ENCODE data around the gene WDR1. TPM values are rescaled to one million over a fixed set of nuclear protein-coding genes. Genes with fewer than 3 reads are reported as not detected.

Gene WDR1
- total RNA-seq, 4 donors from 2014 or later: 353 to 530 (median 419) TPM

GRCh38 chr4:10035130-10035529 lies 81.5 kb downstream of the WDR1 start:
- Histone ChIP-seq H3K27me3 (no peaks in the 10 kb centered on the region), H3K4me1 (peaks cover 0 to 47% (median 23%) of the 10 kb centered on the region in 3 donors), H3K36me3 (peaks cover 0 to 6% of the 10 kb centered on the region in 2 donors), H3K27ac (no peak overlapping the region), H3K9me3 (no peaks in the 10 kb centered on the region), H3K4me3 (no peak overlapping the region)
- no peak for ATAC-seq
- WGBS, 2 donors (ENCODE audit: low coverage in 1 of 2): 90% methylated on average over 2 of the region's 6 CpGs; no CpG with 5 or more reads in 1 of the 2 donors
- TF ChIP-seq POLR2A (IDR thresholded peaks at IDR 0.05) (no peak), EP300 (IDR thresholded peaks at IDR 0.05) (no peak)
- TF ChIP-seq, protein P1, sequence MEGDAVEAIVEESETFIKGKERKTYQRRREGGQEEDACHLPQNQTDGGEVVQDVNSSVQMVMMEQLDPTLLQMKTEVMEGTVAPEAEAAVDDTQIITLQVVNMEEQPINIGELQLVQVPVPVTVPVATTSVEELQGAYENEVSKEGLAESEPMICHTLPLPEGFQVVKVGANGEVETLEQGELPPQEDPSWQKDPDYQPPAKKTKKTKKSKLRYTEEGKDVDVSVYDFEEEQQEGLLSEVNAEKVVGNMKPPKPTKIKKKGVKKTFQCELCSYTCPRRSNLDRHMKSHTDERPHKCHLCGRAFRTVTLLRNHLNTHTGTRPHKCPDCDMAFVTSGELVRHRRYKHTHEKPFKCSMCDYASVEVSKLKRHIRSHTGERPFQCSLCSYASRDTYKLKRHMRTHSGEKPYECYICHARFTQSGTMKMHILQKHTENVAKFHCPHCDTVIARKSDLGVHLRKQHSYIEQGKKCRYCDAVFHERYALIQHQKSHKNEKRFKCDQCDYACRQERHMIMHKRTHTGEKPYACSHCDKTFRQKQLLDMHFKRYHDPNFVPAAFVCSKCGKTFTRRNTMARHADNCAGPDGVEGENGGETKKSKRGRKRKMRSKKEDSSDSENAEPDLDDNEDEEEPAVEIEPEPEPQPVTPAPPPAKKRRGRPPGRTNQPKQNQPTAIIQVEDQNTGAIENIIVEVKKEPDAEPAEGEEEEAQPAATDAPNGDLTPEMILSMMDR (IDR thresholded peaks at IDR 0.05): no peak

DNA sequence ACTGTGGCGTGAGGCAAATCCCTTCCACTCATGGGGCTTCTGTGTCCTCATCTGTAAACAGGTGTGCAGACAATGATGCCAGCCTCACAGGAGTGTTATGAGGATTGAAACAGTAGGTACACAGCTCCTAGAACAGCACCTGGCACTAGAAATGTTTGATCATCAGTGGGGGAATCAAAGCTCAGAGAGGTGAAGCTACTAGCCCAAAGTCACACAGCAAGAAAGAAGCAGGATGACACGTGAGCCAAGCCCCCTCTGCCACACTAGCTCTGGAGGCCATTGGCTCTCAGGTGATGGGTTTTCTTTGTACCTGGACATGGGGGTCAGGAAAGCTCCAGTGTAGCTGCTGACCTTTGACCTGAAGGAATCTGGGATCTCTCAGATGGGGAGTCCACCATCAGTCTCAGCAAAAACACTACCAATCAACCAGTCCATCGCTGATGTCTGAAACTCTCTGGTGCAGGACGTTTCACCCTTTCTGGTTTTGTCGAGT lies 81.9 kb downstream of the WDR1 start:
- Histone ChIP-seq H3K27me3 (no peaks in the 10 kb centered on the region), H3K9me3 (no peaks in the 10 kb centered on the region), H3K36me3 (peaks cover 0 to 3% of the 10 kb centered on the region in 2 donors), H3K4me3 (no peak overlapping the region), H3K27ac (peak overlapping the region in 2 of 4 donors; percentile 63 to 77), H3K4me1 (peaks cover 0 to 47% (median 23%) of the 10 kb centered on the region in 3 donors)
- TF ChIP-seq POLR2AphosphoS5 (IDR thresholded peaks at IDR 0.05): no peak
- TF ChIP-seq POLR2A (IDR thresholded peaks at IDR 0.05): no peak
- TF ChIP-seq, protein P1 (IDR thresholded peaks at IDR 0.05): no peak
- TF ChIP-seq EP300 (IDR thresholded peaks at IDR 0.05): no peak
- WGBS, 2 donors (ENCODE audit: low coverage in 1 of 2): 100% methylated on average over 1 to 4 of the region's 5 CpGs
- no peak for ATAC-seq

GRCh38 chr4:10034136-10034535 lies 82.5 kb downstream of the WDR1 start:
- Histone ChIP-seq H3K4me3 (no peak overlapping the region), H3K4me1 (peaks cover 0 to 47% (median 23%) of the 10 kb centered on the region in 3 donors), H3K27ac (peak overlapping the region in 2 of 4 donors; percentile 63 to 77), H3K36me3 (no peaks in the 10 kb centered on the region), H3K9me3 (no peaks in the 10 kb centered on the region), H3K27me3 (no peaks in the 10 kb centered on the region)
- no peak for ATAC-seq
- no peak for TF ChIP-seq EP300 (IDR thresholded peaks at IDR 0.05)
- no peak for TF ChIP-seq POLR2AphosphoS5 (IDR thresholded peaks at IDR 0.05)
- TF ChIP-seq, protein P1 (IDR thresholded peaks at IDR 0.05): no peak
- TF ChIP-seq POLR2A (IDR thresholded peaks at IDR 0.05): no peak
- WGBS, 2 donors (ENCODE audit: low coverage in 1 of 2): 55 to 73% methylated on average over 3 to 9 of the region's 10 CpGs

DNA sequence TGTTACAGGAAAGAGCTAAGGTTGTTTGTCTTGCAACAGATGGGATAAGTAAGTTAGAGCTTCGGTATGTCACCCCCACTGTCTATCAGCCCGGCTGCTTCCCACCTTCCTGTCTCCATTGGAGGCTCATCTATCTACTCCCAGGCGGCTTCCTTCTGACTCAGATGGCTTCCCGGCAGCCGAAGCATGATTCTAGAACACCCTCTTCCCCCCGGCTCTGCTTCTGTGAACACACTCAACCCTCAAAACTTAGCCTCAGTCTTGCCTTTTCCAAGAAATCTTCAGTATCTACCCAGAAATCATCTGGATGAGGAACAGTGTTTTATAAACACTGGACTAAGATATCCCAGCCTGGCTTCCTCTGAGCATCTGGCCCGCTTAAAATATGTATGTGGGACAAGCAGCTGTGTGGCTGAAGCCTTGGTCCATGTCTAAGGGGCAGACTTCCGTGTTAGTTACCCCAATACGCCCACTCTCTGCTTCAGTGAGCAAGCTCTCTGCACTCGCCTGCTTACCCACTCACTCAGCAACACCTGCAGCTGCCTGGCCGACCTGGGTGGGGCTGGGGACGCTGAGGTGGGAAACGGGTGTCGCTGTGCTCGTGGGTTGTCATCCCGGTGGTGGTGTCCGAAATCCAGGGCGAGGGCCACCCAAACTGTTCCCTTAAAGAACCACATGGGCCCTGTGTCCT lies 83.3 kb downstream of the WDR1 start:
- Histone ChIP-seq H3K27ac (peak overlapping the region in 3 of 4 donors; percentile 63 to 79 (median 77)), H3K27me3 (no peaks in the 10 kb centered on the region), H3K4me1 (peaks cover 0 to 47% (median 23%) of the 10 kb centered on the region in 3 donors), H3K4me3 (no peak overlapping the region), H3K9me3 (no peaks in the 10 kb centered on the region), H3K36me3 (no peaks in the 10 kb centered on the region)
- TF ChIP-seq POLR2AphosphoS5 (IDR thresholded peaks at IDR 0.05): peak; percentile 57
- TF ChIP-seq, protein P1 (IDR thresholded peaks at IDR 0.05): no peak
- peak; percentile 82 for ATAC-seq
- WGBS, 2 donors (ENCODE audit: low coverage in 1 of 2): 20 to 40% methylated on average over 1 to 5 of the region's 18 CpGs

DNA sequence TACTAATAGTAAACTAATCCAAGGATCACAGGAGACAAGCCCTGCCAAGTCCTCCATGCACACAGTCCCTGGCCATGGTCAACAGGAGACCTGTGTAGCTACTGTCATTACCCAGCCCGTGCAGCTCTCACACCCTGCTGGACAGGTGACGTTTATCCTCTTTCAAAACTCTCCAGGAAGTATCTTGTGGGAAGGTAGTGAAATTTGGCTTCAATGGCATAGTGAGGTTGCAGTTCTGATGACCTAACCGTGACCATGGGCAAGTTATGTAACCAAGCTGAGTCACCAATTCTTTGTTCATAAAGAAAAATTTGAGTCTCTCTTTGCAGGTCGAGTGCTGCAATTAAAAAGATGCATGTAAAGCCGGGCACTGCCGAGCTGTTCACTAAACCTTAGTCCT lies 84.0 kb downstream of the WDR1 start:
- TF ChIP-seq EP300 (IDR thresholded peaks at IDR 0.05) (no peak), POLR2AphosphoS5 (IDR thresholded peaks at IDR 0.05) (peak; percentile 30)
- Histone ChIP-seq H3K36me3 (no peaks in the 10 kb centered on the region), H3K4me1 (peaks cover 0 to 47% (median 23%) of the 10 kb centered on the region in 3 donors), H3K4me3 (no peak overlapping the region), H3K27ac (peak overlapping the region in 3 of 4 donors; percentile 63 to 79 (median 77)), H3K27me3 (no peaks in the 10 kb centered on the region), H3K9me3 (no peaks in the 10 kb centered on the region)
- WGBS, 2 donors (ENCODE audit: low coverage in 1 of 2): 36 to 50% methylated on average over 4 to 5 of the region's 6 CpGs
- ATAC-seq: peak; percentile 61

Measured in gastroesophageal sphincter (tissue), 4 donors.